NK-92 (cell line): Measurements from ENCODE around the gene PDE8B.

ENCODE experiments used
- DNase-seq: peaks from one replicate; lab custom pipeline; 2025; ENCODE audit not compliant: unreplicated experiment; lab: John Stamatoyannopoulos, UW

Gene PDE8B

DNA sequence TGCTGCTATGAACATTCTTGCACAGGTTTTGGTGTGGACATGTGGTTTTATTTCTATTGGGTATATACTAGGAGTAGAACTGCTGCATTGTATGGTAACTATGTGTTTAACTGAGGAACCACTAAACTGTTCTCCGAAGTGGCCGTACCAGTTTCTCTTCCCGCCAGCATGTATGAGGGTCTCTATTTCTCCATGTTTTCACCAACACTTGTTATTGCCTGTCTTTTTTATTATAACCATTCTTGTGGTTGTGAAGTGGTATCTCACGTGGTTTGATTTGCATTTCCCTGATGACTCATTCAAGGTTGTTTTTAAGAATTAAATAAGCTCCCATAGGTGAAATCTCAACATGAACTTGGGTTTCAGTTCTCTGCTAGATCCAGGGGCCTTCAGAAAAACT lies 19.4 kb downstream of the PDE8B start:
- no peak for DNase-seq

DNA sequence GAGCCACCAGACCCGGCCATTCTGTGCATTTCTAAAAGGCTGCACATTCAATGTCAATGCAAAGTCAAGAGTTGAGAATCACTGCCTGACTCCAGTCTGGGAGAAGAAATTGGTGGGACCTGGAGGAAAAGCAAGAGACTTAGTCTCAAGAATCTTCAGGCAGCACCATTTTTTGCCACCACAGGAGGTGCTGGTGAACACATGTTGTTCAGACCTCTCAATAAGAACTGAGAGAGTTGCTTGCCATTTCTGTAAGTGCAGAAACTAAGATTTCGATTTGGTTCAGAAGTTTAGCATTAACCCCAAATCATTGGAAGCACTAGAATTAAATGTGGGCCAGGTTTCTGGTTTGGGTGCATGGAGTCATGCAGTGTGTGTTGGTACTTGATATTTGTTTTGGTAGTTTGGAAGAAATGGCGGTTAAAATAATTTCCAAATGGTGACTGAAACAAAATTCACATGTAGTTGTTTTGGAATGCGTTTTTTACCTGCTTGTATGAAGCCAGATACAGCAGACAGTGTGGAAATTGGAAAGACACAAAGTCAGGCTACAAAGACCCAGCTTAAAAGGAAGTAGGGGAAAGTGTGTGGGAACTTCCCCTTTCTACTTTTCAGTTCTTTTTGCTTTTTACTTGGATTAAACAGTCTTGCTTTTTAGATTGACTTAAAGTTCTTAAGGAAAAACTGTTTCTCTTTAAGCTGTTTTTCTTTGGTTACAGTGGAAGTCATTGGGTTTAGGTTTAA lies 20.4 kb downstream of the PDE8B start:
- no peak for DNase-seq

DNA sequence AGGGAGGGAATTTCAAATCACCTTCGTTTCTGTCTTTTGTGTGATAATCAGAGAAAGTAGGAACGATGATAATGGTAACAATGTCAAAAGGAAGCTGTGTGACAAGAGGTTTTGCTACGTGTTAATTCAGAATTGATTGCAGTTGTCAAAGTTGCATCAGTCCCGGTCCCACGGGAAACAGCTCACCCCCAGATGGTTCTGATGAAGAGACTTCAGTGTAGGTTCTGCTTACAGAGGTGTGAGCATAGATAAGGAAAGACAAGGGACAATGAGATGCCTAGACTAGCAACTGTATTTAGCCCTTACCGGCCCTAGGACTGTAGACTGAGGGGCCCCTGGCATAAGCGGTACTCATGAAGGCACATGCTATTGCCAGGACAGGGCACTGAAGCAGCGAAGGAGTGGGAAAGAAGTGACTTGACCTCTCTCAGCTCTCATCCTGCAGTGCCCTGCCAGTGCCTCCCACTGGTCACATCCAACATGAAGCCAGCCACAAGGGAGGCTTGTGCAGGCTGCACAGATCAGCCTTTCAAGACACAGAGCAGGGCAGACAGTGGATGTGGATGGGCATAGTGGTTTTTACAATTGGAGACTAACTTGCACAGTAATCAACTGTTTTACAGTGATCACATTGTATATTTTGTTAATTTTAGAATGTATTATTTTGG lies 21.1 kb downstream of the PDE8B start:
- DNase-seq, result no peak

DNA sequence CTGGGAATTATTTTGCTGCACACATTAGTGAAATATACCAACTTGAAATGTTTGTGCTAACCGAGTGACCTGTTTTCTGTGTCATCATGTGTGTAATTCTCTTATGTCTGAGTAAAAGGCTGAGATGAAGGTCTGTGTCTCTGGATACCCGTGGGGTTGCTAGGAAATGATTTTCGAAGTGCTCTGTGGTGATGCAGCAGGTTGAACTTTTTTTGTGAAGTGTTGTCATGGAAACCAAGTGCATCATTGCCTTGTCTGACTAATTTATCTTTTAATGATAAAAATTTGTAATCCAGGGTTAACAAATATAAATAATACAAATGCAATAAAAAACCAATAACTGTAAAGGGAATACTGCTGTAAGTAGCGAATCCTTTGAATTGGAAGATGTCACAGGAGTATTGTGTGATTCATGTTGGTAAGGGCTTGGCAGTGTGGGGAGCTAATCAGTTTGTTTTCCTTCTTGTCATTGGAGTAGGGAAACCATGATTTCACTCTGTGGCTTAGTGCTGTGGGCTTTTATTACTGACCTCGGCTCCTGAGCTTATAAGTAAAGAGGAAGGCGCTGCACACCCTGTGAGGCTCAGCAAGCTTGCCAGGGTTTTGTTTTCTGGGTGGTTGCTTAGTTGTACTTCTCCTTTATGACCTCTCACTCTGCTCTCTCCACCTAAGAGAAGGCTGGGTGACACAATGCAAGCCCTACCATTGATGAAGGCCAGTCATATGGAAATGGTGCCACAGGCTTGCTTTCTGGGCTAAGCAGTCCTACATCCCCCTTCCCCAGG lies 22.3 kb downstream of the PDE8B start:
- DNase-seq, result no peak

GRCh38 chr5:77235846-77236721 lies 25.6 kb downstream of the PDE8B start:
- DNase-seq, result no peak

- no peak for DNase-seq
Observed at GRCh38 chr5:77239126-77239741, 28.8 kb downstream of the PDE8B start.

DNA sequence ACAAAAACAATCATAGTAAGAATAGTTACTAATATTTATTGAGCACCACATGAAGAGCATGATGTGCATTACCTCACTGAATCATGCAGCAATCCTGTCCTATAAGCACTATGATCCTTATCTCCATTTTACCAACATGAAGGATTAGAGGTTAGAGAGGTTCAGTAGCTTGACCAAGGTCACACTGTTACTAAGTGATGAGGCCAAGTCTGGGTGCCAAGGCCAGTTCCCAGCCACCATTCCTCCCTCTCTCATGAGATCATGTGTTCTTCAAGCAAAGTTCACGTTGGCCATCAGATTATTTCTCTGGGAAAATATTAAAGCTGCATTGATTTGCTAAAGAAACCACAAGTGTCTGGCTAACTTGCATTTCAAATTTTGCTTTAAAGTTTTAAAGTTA lies 31.0 kb downstream of the PDE8B start:
- DNase-seq, result no peak

- DNase-seq, result no peak
Observed at GRCh38 chr5:77249475-77249874, 39.0 kb downstream of the PDE8B start.

GRCh38 chr5:77250021-77250420 lies 39.5 kb downstream of the PDE8B start:
- no peak for DNase-seq

- no peak for DNase-seq
Observed at GRCh38 chr5:77251921-77252320, 41.4 kb downstream of the PDE8B start.

- DNase-seq, result no peak
Observed at GRCh38 chr5:77255617-77256016, 45.1 kb downstream of the PDE8B start.

DNA sequence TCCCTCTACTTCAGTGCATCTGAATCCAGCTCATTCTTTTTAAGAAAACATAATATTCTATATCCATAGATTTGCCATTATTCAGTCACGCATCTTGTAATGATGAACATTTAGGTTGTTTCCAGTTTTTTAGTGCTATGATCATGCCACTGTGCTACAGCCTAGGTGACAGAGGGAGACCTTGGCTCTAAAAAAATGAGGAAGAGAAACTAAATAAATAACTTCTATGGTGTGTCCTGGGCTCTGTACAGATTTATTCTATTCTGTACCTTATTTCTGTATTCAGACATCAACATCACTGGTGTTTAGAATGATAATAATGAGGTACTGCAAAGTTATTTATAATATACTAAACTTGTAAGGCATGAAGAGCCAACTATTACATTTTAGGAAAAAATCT lies 45.9 kb downstream of the PDE8B start:
- DNase-seq, result no peak

DNA sequence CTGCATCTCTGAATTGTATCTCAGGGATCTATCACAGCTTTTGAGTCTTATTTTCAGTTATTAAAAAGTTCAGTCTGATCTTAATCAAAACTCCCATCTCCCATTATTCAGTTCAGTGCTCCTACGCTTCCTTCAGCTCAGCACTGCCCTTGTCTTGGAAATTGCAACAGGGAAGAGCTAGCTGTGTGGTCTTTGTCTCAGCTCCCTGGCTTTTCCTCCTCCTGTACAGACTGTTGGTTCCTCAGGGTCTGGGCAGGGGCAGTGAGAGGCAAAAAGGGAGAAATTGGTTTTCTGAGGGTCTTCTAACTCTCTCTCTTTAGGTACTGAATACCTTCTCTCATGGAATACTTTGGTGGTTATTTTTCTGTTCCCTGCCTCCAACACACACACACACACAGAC lies 48.2 kb downstream of the PDE8B start:
- no peak for DNase-seq

DNA sequence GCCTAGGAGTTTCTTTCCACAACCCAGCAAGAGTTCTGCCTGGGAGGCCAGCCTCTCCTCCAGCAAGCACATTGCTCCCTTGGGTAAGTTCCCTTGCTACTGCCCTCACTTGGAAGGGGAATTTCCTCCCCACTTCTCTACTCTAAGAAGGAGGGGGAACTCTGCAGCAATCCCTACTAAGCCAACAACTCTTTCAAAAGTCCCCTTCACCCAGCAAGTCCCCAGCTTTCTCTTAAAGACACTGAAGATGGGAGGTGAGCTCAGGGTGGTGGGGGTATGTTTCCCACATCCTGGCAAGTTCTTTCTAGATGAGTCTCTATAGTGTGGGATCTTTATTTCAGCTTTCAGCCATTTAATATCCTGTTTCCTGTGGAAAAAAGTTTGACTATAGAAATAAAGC lies 49.0 kb downstream of the PDE8B start:
- DNase-seq, result no peak

- DNase-seq, result no peak
Observed at GRCh38 chr5:77262697-77263096, 52.2 kb downstream of the PDE8B start.

GRCh38 chr5:77266291-77266690 lies 55.8 kb downstream of the PDE8B start:
- no peak for DNase-seq

DNA sequence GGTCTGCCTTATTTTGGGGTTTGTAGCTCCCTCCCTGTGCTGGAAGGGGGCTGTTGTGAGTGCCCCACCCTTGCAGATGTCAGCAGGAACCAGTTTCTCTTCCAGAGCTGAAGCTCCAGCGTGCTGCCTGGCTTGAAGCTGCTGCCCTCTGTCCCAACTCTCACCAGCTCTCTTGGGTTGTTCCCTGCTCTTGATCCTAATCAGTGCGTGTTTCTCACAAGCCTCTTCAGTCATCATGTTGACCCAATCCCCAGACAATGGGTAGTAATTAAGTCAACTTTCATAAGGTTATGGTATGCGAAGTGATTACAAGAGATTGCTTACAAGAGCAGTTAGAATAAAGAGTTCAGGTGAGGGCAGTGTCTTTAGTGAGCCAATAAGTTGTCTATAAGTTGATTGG lies 57.0 kb downstream of the PDE8B start:
- no peak for DNase-seq

DNA sequence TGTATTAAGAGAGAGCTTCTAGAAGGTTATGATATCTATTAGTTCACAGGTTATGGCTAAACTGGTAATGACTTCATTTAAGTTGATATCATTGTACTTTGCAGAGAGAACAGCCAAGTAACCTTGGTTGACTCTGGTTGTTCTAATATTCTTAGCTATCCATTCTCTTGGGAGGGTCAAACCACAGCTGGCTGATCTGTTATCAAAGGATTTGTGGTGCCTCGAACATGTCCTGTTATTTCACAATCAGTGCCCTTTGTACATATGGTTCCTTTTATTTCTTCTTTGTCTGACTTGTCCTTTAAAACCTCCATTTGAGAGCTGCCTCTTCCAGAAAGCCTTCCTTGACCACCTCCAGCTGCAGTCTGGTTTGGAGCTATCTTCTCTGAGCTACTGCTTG lies 61.7 kb downstream of the PDE8B start:
- DNase-seq, result no peak

DNA sequence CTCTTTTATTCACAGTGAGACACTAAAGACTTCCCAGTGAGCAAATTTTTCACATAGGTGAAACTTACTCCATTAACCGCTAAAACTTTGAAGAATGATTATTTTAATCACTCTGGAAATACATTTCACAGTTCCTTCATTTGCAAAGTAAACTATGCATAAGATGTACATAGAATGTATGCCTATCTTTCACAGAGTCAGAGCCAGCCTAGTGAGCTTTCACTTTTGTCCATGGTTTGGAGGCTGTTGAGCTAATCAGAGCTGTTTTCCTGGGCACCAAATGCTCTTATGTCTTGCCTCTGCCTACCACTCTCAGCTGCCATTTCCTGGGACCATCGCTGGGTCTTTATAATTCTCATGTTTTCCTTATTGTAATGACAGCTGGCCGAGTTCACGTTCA lies 67.3 kb downstream of the PDE8B start:
- DNase-seq, result no peak

GRCh38 chr5:77280036-77280435 lies 69.6 kb downstream of the PDE8B start:
- no peak for DNase-seq

GRCh38 chr5:77281969-77282336 lies 71.5 kb downstream of the PDE8B start:
- no peak for DNase-seq
